H9 (cell line): Measurements from ENCODE around the gene NEURL1B. TPM values are rescaled to one million over a fixed set of nuclear protein-coding genes. Genes with fewer than 3 reads are reported as not detected.

ENCODE experiments used
- DNase-seq: peaks from one replicate; pipeline ENCODE4 v3.0.0-alpha.2; 2017
- H2AFZ ChIP-seq: one replicate; pipeline ENCODE4 v1.6.1; 2013; ENCODE audit warnings: mild to moderate bottlenecking, low read length, control low read depth, moderate library complexity
- H2AK5ac ChIP-seq: 2 replicates; pipeline ENCODE4 v1.6.1; 2013; ENCODE audit warnings: low read length, control low read depth, mixed read lengths; ENCODE audit not compliant: insufficient read length
- H2BK120ac ChIP-seq: one replicate; pipeline ENCODE4 v1.6.1; 2013; ENCODE audit warnings: low read depth, mild to moderate bottlenecking, low read length, control low read depth, inconsistent platforms; ENCODE audit not compliant: poor library complexity, severe bottlenecking
- H2BK12ac ChIP-seq: 2 replicates; pipeline ENCODE4 v1.6.1; 2013; ENCODE audit warnings: low read length, control low read depth, mixed read lengths, low read depth; ENCODE audit not compliant: insufficient read length
- H2BK15ac ChIP-seq: 2 replicates; pipeline ENCODE4 v1.6.1; 2013; ENCODE audit warnings: low read depth, low read length, control low read depth
- H2BK20ac ChIP-seq: one replicate; pipeline ENCODE4 v1.6.1; 2013; ENCODE audit warnings: low read depth, mild to moderate bottlenecking, low read length, control low read depth, inconsistent platforms; ENCODE audit not compliant: poor library complexity, severe bottlenecking
- H2BK5ac ChIP-seq: 2 replicates; pipeline ENCODE4 v1.6.1; 2013; ENCODE audit warnings: low read length, control low read depth, mixed read lengths; ENCODE audit not compliant: insufficient read length
- H3K14ac ChIP-seq: 2 replicates; pipeline ENCODE4 v1.6.1; 2013; ENCODE audit warnings: low read length, control low read depth; ENCODE audit not compliant: insufficient read depth
- H3K18ac ChIP-seq: 2 replicates; pipeline ENCODE4 v1.6.1; 2013; ENCODE audit warnings: low read depth, mild to moderate bottlenecking, mixed read lengths, low read length, control low read depth; ENCODE audit not compliant: insufficient read length
- H3K23ac ChIP-seq: 2 replicates; pipeline ENCODE4 v1.6.1; 2013; ENCODE audit warnings: low read length, control low read depth, mixed read lengths, low read depth; ENCODE audit not compliant: insufficient read length
- H3K23me2 ChIP-seq: 2 replicates; pipeline ENCODE4 v1.6.1; 2013; ENCODE audit warnings: low read depth, mild to moderate bottlenecking, mixed read lengths, low read length, control low read depth; ENCODE audit not compliant: insufficient read length, poor library complexity, severe bottlenecking
- H3K27ac ChIP-seq: 2 replicates; pipeline ENCODE4 v1.5.1; 2013; ENCODE audit warnings: low read length, control low read depth, mixed read lengths, low read depth; ENCODE audit not compliant: insufficient read length
- H3K27me3 ChIP-seq: 2 replicates; pipeline ENCODE4 v1.6.1; 2013; ENCODE audit warnings: low read length, control low read depth, inconsistent platforms; ENCODE audit not compliant: insufficient read depth
- H3K4ac ChIP-seq: 2 replicates; pipeline ENCODE4 v1.6.1; 2013; ENCODE audit warnings: low read depth, mild to moderate bottlenecking, control low read depth, inconsistent platforms, low read length, moderate library complexity
- H3K4me1 ChIP-seq: 2 replicates; pipeline ENCODE4 v1.6.1; 2013; ENCODE audit warnings: low read length, control low read depth, inconsistent platforms; ENCODE audit not compliant: insufficient read depth
- H3K4me2 ChIP-seq: 2 replicates; pipeline ENCODE4 v1.6.1; 2013; ENCODE audit warnings: low read length, control low read depth, mixed read lengths; ENCODE audit not compliant: insufficient read length, insufficient read depth
- H3K56ac ChIP-seq: 2 replicates; pipeline ENCODE4 v1.6.1; 2013; ENCODE audit warnings: low read depth, mild to moderate bottlenecking, mixed read lengths, low read length, control low read depth; ENCODE audit not compliant: insufficient read length
- H3K79me1 ChIP-seq: 2 replicates; pipeline ENCODE4 v1.6.1; 2013; ENCODE audit warnings: low read depth, mild to moderate bottlenecking, moderate library complexity, low read length, control low read depth, inconsistent platforms; ENCODE audit not compliant: insufficient read depth, poor library complexity, severe bottlenecking
- H3K79me2 ChIP-seq: 2 replicates; pipeline ENCODE4 v1.6.1; 2013; ENCODE audit warnings: low read length, control low read depth, inconsistent platforms; ENCODE audit not compliant: insufficient read depth
- H3K9ac ChIP-seq: 2 replicates; pipeline ENCODE4 v1.6.1; 2013; ENCODE audit warnings: low read length, control low read depth, mixed read lengths; ENCODE audit not compliant: insufficient read length; ENCODE audit errors: extremely low read depth
- H3K9me3 ChIP-seq: one replicate; pipeline ENCODE4 v1.6.1; 2013; ENCODE audit warnings: low read depth, low read length, inconsistent platforms; ENCODE audit not compliant: control insufficient read depth
- H3T11ph ChIP-seq: one replicate; pipeline ENCODE4 v1.6.1; 2013; ENCODE audit warnings: mild to moderate bottlenecking, low read length, control low read depth, inconsistent platforms
- H4K20me1 ChIP-seq: one replicate; pipeline ENCODE4 v1.6.1; 2013; ENCODE audit not compliant: control insufficient read depth, insufficient read length, insufficient read depth
- H4K5ac ChIP-seq: 2 replicates; pipeline ENCODE4 v1.6.1; 2013; ENCODE audit warnings: low read depth, mild to moderate bottlenecking, mixed read lengths, low read length, control low read depth; ENCODE audit not compliant: insufficient read length
- H4K8ac ChIP-seq: replicated peaks from 2 replicates; pipeline ENCODE4 v1.6.1; 2013; ENCODE audit warnings: low read length, control low read depth, mixed read lengths, low read depth; ENCODE audit not compliant: insufficient read length
- H4K91ac ChIP-seq: 2 replicates; pipeline ENCODE4 v1.6.1; 2013; ENCODE audit warnings: low read depth, mild to moderate bottlenecking, moderate library complexity, mixed read lengths, low read length, control low read depth; ENCODE audit not compliant: insufficient read length
- H3K27ac Mint-ChIP-seq, 3 experiments: 2 replicates in 2 of 3; 3 replicates in 1 of 3; pipeline ENCODE4 v1.8.0; 2020 to 2021; ENCODE audit warnings: mixed read lengths in 3 of 3, mild to moderate bottlenecking in 1 of 3, moderate library complexity in 1 of 3
- H3K27me3 Mint-ChIP-seq: 2 replicates; pipeline ENCODE4 v1.8.0; 2021; ENCODE audit warnings: low read depth, mild to moderate bottlenecking, moderate library complexity, mixed read lengths
- H3K36me3 Mint-ChIP-seq, 3 experiments: 2 replicates in 2 of 3; 3 replicates in 1 of 3; pipeline ENCODE4 v1.8.0; 2020 to 2021; ENCODE audit warnings: low read depth in 3 of 3, mixed read lengths in 3 of 3; ENCODE audit not compliant: insufficient read depth in 1 of 3
- H3K4me1 Mint-ChIP-seq, 2 experiments: 2 replicates each; pipeline ENCODE4 v1.8.0; 2020; ENCODE audit warnings: mixed read lengths in 2 of 2
- H3K4me3 Mint-ChIP-seq, 2 experiments: 2 replicates in 1 of 2; 3 replicates in 1 of 2; pipeline ENCODE4 v1.8.0; 2020 to 2021; ENCODE audit warnings: mild to moderate bottlenecking in 2 of 2, mixed read lengths in 2 of 2, moderate library complexity in 1 of 2
- H3K9me3 Mint-ChIP-seq, 2 experiments: 2 replicates in 1 of 2; 3 replicates in 1 of 2; pipeline ENCODE4 v1.8.0; 2020; ENCODE audit warnings: mild to moderate bottlenecking in 2 of 2, mixed read lengths in 2 of 2, moderate library complexity in 1 of 2
- CTCF ChIP-seq: fragments of 200-600 bp; sonication (generic); conservative IDR thresholded peaks from 3 replicates; pipeline ENCODE4 v1.8.0; 2021; ENCODE audit warnings: antibody characterized with exemption, mild to moderate bottlenecking
- WGBS: extraction: QIAGEN DNeasy Blood & Tissue Kit; methylation state at CpG from one replicate; pipeline ENCODE4 v1.1.7; 2013; ENCODE audit warnings: missing lambda C conversion rate, low lambda C conversion rate, mixed read lengths; ENCODE audit not compliant: insufficient read length; ENCODE audit errors: extremely low coverage; 5-methylcytosine and 5-hydroxymethylcytosine counted together
- total RNA-seq: library from RNA; stranded (reverse); gene quantifications from 2 replicates; pipeline ENCODE4 v1.2.1, GENCODE V29; 2021

Gene NEURL1B
- total RNA-seq, 1 experiment from 2014 or later: 3.6 TPM

GRCh38 chr5:172596638-172597231 lies 44.3 kb upstream of the NEURL1B start:
- no peak for DNase-seq
- H4K5ac ChIP-seq: no peak overlapping the region
- Mint-ChIP-seq H3K9me3 (no peaks in the 10 kb centered on the region; a peak in 1 of 5 replicates), H3K27me3 (peaks cover 27% of the 10 kb centered on the region), H3K4me3 (no peak overlapping the region), H3K36me3 (no peaks in the 10 kb centered on the region; a peak in 1 of 7 replicates), H3K27ac (no peak overlapping the region; a peak in 2 of 7 replicates), H3K4me1 (peaks cover 9 to 12% of the 10 kb centered on the region in 2 experiments)
- no peak overlapping the region for H4K91ac ChIP-seq
- no peak overlapping the region for H4K8ac ChIP-seq
- no peak overlapping the region for H3K4me2 ChIP-seq
- H3T11ph ChIP-seq: no peak overlapping the region
- H3K9me3 ChIP-seq: no peaks in the 10 kb centered on the region
- no peak overlapping the region for H3K14ac ChIP-seq
- H3K4ac ChIP-seq: no peak overlapping the region
- no peak overlapping the region for H2BK120ac ChIP-seq
- WGBS: 100% methylated on average over 2 of the region's 7 CpGs
- H2BK5ac ChIP-seq: no peak overlapping the region
- no peak for TF ChIP-seq CTCF
- no peak overlapping the region for H2AFZ ChIP-seq
- H2AK5ac ChIP-seq: no peak overlapping the region
- H3K27me3 ChIP-seq: no peaks in the 10 kb centered on the region
- H3K79me1 ChIP-seq: no peaks in the 10 kb centered on the region
- no peak overlapping the region for H3K9ac ChIP-seq
- no peaks in the 10 kb centered on the region for H4K20me1 ChIP-seq
- H3K23ac ChIP-seq: no peak overlapping the region
- no peak overlapping the region for H2BK20ac ChIP-seq
- H3K27ac ChIP-seq: no peak overlapping the region
- H3K56ac ChIP-seq: no peak overlapping the region
- H3K79me2 ChIP-seq: no peaks in the 10 kb centered on the region
- no peaks in the 10 kb centered on the region for H3K23me2 ChIP-seq
- H3K18ac ChIP-seq: no peak overlapping the region
- no peaks in the 10 kb centered on the region for H3K4me1 ChIP-seq
- no peak overlapping the region for H2BK12ac ChIP-seq
- H2BK15ac ChIP-seq: no peak overlapping the region
